Gastroesophageal sphincter (tissue), 3 donors: ENCODE measurements around the gene IRS2.
A peak's percentile ranks its signal among the peaks of the same experiment; 100 is the strongest.

ENCODE experiments used
- POLR2A ChIP-seq, 2 donors: fragments of 450-650 bp; IDR thresholded peaks; one replicate each; pipeline ENCODE4 v1.6.1; 2017; ENCODE audit warnings: antibody characterized with exemption in 2 of 2, mild to moderate bottlenecking in 2 of 2, moderate library complexity in 1 of 2
- POLR2AphosphoS5 ChIP-seq: sonication (generic); formaldehyde crosslinking; IDR thresholded peaks from one replicate; pipeline ENCODE4 v1.6.1; 2017; ENCODE audit warnings: antibody characterized with exemption
- TF ChIP-seq, protein P1 (sequence below), 4 experiments: fragments of 200-600 bp in 2 of 4; fragments of 450-650 bp in 2 of 4; sonication (generic) in 1 of 4; IDR thresholded peaks; one replicate each; pipeline ENCODE4 v1.5.1; 2017 to 2019; ENCODE audit warnings: antibody characterized with exemption in 4 of 4, mild to moderate bottlenecking in 2 of 4, moderate library complexity in 2 of 4

DNA sequence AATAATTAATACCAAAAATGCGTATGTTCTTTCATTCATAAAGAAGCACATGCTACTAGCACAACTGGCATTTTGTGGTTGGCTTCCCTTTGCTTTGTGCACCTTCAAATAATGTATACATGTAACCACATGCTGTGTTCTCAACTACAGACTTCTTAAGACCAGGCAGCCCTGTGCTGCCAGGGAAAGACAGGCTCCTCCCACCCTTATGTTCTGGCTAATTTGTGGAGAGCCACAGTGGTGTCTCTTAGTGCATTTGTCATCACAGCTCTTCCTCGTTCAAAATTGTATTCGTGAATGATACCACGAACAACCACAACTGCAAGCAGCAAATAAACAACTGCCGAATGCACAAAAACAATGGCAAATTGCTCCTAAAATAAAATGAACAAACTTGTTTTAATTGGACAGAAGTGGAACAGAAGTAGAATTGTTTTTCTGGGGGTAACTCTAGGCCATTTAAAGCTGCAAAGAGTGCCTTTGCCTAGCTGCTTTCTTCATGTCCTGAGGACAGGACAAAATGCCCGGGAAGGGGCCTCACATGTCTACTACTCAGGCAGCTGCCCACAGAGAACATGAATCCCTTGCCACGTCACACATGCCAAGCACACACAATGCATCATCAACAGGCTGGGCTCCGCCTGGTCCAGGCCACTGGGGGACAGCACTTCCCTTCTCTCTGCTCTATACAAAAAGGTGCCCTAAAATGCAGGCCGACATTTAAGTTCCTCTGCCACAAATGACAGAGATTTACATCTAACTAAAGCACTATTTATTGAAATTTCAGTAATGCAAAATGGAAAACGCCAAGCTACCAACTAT is 21.7 kb downstream of the IRS2 start:
- TF ChIP-seq POLR2AphosphoS5 (no peak), POLR2A (IDR thresholded peaks at IDR 0.05) (no peak)
- TF ChIP-seq, protein P1, sequence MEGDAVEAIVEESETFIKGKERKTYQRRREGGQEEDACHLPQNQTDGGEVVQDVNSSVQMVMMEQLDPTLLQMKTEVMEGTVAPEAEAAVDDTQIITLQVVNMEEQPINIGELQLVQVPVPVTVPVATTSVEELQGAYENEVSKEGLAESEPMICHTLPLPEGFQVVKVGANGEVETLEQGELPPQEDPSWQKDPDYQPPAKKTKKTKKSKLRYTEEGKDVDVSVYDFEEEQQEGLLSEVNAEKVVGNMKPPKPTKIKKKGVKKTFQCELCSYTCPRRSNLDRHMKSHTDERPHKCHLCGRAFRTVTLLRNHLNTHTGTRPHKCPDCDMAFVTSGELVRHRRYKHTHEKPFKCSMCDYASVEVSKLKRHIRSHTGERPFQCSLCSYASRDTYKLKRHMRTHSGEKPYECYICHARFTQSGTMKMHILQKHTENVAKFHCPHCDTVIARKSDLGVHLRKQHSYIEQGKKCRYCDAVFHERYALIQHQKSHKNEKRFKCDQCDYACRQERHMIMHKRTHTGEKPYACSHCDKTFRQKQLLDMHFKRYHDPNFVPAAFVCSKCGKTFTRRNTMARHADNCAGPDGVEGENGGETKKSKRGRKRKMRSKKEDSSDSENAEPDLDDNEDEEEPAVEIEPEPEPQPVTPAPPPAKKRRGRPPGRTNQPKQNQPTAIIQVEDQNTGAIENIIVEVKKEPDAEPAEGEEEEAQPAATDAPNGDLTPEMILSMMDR (IDR thresholded peaks at IDR 0.05): peak in 1 of 4 experiments; percentile 15
